HepG2 (cell line): ENCODE measurements around the gene MAPK11. TPM values are rescaled to one million over a fixed set of nuclear protein-coding genes. Genes with fewer than 3 reads are reported as not detected.

Experiments
- RORA ChIP-seq: sonication (generic); formaldehyde crosslinking; IDR thresholded peaks from 2 replicates; pipeline ENCODE4 v1.5.0; 2020; ENCODE audit warnings: mild to moderate bottlenecking, missing genetic modification reagents, moderate library complexity
- ZNF788 ChIP-seq: sonication (generic); formaldehyde crosslinking; IDR thresholded peaks from 2 replicates; pipeline ENCODE4 v1.5.0; 2020; ENCODE audit warnings: mild to moderate bottlenecking, missing genetic modification reagents, borderline replicate concordance
- polyA plus RNA-seq, 8 experiments: library from polyadenylated mRNA; depleted of rRNA in 3 of 8; stranded (reverse) in 7 of 8; unstranded in 1 of 8; fragments of >200 nt; fragmentation: Illumina TruSeq in 4 of 8; extraction: Trizol in 4 of 8; gene quantifications; 2 replicates each; pipeline versions ENCODE4 v1.2.1 to v1.2.3, GENCODE V29; 2011 to 2016; ENCODE audit warnings: low read depth in 4 of 8, missing spikeins in 1 of 8, mixed read lengths in 1 of 8; ENCODE audit not compliant: insufficient read depth in 1 of 8
- total RNA-seq, 5 experiments: library from RNA; depleted of rRNA; stranded (reverse); fragments of >200 nt; fragmentation: Illumina TruSeq; extraction: Trizol; gene quantifications; 2 replicates each; pipeline ENCODE4 v1.2.3, GENCODE V29; 2016; ENCODE audit warnings: low read depth in 1 of 5
- TF ChIP-seq, protein P1 (sequence below), 2 experiments: fragments of 450-650 bp in 1 of 2; sonication (generic) in 1 of 2; formaldehyde crosslinking in 1 of 2; IDR thresholded peaks; 2 replicates each; pipeline versions ENCODE4 v1.6.1 to v1.8.0; 2016 to 2022; ENCODE audit warnings: antibody characterized with exemption in 1 of 2, mild to moderate bottlenecking in 1 of 2, missing genetic modification reagents in 1 of 2
- TF ChIP-seq, protein P2 (sequence below): sonication (generic); formaldehyde crosslinking; IDR thresholded peaks from 2 replicates; pipeline ENCODE4 v1.8.0; 2022; ENCODE audit warnings: missing genetic modification reagents, mild to moderate bottlenecking, moderate library complexity, borderline replicate concordance

Gene MAPK11
- total and polyA plus RNA-seq, 2 of the 13 experiments (the other 11 are each of a cell fraction or from before 2014, with no cell fraction given) = 0.15 to 0.17 TPM

DNA sequence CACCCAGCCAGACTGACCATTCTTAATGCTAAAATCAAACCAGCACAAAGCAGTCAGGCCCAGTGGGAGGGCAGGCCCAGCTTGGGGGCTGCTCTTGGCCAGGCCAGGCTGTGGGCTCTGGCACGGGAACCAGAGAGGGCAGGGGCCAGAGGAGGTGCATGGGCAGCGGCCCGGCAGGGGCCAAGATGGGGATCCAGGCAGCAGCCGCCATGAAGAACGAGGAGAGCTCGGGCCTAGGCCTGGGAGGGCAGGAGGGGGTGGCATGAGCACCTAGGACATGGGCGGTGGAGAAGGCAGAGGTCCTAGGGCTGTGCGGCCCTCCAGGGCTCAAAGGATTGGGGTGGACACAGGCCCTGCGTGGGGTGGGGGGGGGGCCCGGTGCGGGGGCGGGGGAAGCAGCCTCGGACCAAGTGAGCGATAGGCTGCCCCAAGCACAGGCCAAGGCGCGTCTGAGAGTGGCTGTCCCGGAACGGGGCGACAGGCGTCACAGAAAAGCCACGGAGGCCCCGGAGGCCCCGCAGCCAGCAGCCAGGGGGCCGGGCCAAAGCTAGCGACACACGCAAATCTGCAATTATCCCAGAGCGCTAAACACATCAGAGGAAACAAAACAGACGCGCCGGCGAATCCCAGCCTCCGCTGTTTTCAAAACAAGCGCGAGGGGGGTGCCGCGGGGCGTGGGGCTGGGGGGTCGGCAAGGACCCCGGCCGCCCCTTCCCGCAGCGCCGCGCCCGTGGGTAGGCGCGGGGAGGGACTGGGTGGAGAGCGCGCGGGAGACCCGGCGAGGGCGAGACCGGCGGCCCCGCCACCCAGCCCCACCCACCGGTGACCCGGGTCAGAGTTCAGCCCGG lies 29.0 kb upstream of the MAPK11 start (continued):
- TF ChIP-seq, protein P1, sequence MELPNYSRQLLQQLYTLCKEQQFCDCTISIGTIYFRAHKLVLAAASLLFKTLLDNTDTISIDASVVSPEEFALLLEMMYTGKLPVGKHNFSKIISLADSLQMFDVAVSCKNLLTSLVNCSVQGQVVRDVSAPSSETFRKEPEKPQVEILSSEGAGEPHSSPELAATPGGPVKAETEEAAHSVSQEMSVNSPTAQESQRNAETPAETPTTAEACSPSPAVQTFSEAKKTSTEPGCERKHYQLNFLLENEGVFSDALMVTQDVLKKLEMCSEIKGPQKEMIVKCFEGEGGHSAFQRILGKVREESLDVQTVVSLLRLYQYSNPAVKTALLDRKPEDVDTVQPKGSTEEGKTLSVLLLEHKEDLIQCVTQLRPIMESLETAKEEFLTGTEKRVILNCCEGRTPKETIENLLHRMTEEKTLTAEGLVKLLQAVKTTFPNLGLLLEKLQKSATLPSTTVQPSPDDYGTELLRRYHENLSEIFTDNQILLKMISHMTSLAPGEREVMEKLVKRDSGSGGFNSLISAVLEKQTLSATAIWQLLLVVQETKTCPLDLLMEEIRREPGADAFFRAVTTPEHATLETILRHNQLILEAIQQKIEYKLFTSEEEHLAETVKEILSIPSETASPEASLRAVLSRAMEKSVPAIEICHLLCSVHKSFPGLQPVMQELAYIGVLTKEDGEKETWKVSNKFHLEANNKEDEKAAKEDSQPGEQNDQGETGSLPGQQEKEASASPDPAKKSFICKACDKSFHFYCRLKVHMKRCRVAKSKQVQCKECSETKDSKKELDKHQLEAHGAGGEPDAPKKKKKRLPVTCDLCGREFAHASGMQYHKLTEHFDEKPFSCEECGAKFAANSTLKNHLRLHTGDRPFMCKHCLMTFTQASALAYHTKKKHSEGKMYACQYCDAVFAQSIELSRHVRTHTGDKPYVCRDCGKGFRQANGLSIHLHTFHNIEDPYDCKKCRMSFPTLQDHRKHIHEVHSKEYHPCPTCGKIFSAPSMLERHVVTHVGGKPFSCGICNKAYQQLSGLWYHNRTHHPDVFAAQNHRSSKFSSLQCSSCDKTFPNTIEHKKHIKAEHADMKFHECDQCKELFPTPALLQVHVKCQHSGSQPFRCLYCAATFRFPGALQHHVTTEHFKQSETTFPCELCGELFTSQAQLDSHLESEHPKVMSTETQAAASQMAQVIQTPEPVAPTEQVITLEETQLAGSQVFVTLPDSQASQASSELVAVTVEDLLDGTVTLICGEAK (IDR thresholded peaks at IDR 0.05) = no peak
- TF ChIP-seq, protein P1 (CRISPR knock-in tag; IDR thresholded peaks at IDR 0.05) = no peak
- TF ChIP-seq ZNF788 (CRISPR knock-in tag) = no peak
- TF ChIP-seq RORA (CRISPR knock-in tag) = no peak
- TF ChIP-seq, protein P2, sequence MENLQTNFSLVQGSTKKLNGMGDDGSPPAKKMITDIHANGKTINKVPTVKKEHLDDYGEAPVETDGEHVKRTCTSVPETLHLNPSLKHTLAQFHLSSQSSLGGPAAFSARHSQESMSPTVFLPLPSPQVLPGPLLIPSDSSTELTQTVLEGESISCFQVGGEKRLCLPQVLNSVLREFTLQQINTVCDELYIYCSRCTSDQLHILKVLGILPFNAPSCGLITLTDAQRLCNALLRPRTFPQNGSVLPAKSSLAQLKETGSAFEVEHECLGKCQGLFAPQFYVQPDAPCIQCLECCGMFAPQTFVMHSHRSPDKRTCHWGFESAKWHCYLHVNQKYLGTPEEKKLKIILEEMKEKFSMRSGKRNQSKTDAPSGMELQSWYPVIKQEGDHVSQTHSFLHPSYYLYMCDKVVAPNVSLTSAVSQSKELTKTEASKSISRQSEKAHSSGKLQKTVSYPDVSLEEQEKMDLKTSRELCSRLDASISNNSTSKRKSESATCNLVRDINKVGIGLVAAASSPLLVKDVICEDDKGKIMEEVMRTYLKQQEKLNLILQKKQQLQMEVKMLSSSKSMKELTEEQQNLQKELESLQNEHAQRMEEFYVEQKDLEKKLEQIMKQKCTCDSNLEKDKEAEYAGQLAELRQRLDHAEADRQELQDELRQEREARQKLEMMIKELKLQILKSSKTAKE (CRISPR knock-in tag) = no peak
